HEK293 (cell line): ENCODE data around the gene STX11.
A peak's percentile ranks its signal among the peaks of the same experiment; 100 is the strongest.

Experiments used
- CTCF ChIA-PET: fragments of 350-600 bp; formaldehyde crosslinking; extraction: SDS; loops from one replicate; lab custom pipeline; 2021; ENCODE audit warnings: antibody characterized with exemption; lab: Yijun Ruan, JAX
- POLR2A ChIA-PET: fragments of 300-600 bp; formaldehyde crosslinking; extraction: SDS; loops from one replicate; lab custom pipeline; 2020; ENCODE audit warnings: antibody characterized with exemption, inconsistent platforms; lab: Yijun Ruan, JAX
- H3K27ac ChIP-seq: fragments of 200-500 bp; sonication (Bioruptor generic); 2 replicates; pipeline ENCODE4 v1.5.1; 2014; ENCODE audit warnings: low read depth, low read length, control low read depth, inconsistent platforms; ENCODE audit errors: extremely low read depth
- H3K36me3 ChIP-seq, 2 experiments: fragments of 200-500 bp in 1 of 2; sonication (Bioruptor generic) in 1 of 2; 1 replicate in 1 of 2; 2 replicates in 1 of 2; pipeline ENCODE4 v1.5.1; 2014 to 2017; ENCODE audit warnings: inconsistent platforms in 2 of 2, low read length in 2 of 2; ENCODE audit not compliant: control insufficient read depth in 2 of 2, insufficient read depth in 1 of 2
- H3K4me1 ChIP-seq: fragments of 200-500 bp; sonication (Bioruptor generic); 2 replicates; pipeline ENCODE4 v1.5.1; 2014; ENCODE audit warnings: mild to moderate bottlenecking, low read length, inconsistent platforms; ENCODE audit not compliant: control insufficient read depth, insufficient read depth
- H3K4me3 ChIP-seq: 2 replicates; pipeline ENCODE4 v1.5.1; 2011; ENCODE audit warnings: low read depth, mild to moderate bottlenecking, control low read depth, low read length, moderate library complexity
- H3K9me3 ChIP-seq: fragments of 200-500 bp; sonication (Bioruptor generic); 2 replicates; pipeline ENCODE4 v1.5.1; 2014; ENCODE audit warnings: low read depth, low read length, inconsistent platforms; ENCODE audit not compliant: control insufficient read depth, insufficient read depth
- ELK4 ChIP-seq: IDR thresholded peaks from 2 replicates; pipeline ENCODE4 v1.6.1; 2011; ENCODE audit warnings: mild to moderate bottlenecking, low read depth, low read length, borderline replicate concordance
- GLI2 ChIP-seq: fragments of 450-650 bp; formaldehyde crosslinking; IDR thresholded peaks from 2 replicates; pipeline ENCODE4; 2017; ENCODE audit warnings: missing biosample characterization, missing genetic modification characterization, low read depth, borderline replicate concordance
- GLIS2 ChIP-seq: fragments of 450-650 bp; formaldehyde crosslinking; IDR thresholded peaks from 2 replicates; pipeline ENCODE4 v1.5.1; 2016; ENCODE audit warnings: missing biosample characterization, missing genetic modification characterization
- KLF17 ChIP-seq: fragments of 450-650 bp; formaldehyde crosslinking; IDR thresholded peaks from 2 replicates; pipeline ENCODE4 v1.5.1; 2016; ENCODE audit warnings: missing biosample characterization, missing genetic modification characterization
- OSR2 ChIP-seq: fragments of 450-650 bp; formaldehyde crosslinking; IDR thresholded peaks from 2 replicates; pipeline ENCODE4 v1.5.1; 2016; ENCODE audit warnings: missing biosample characterization, missing genetic modification characterization
- PATZ1 ChIP-seq: fragments of 450-650 bp; formaldehyde crosslinking; IDR thresholded peaks from 2 replicates; pipeline ENCODE4 v1.5.1; 2016; ENCODE audit warnings: missing biosample characterization, missing genetic modification characterization
- PRDM2 ChIP-seq: fragments of 450-650 bp; formaldehyde crosslinking; IDR thresholded peaks from 2 replicates; pipeline ENCODE4 v1.5.1; 2016; ENCODE audit warnings: missing biosample characterization, missing genetic modification characterization, borderline replicate concordance
- ZBTB48 ChIP-seq: fragments of 450-650 bp; formaldehyde crosslinking; IDR thresholded peaks from 2 replicates; pipeline ENCODE4 v1.5.1; 2016; ENCODE audit warnings: missing biosample characterization, missing genetic modification characterization
- ZFHX2 ChIP-seq: fragments of 450-650 bp; formaldehyde crosslinking; conservative IDR thresholded peaks from 2 replicates; pipeline ENCODE4 v1.5.1; 2016; ENCODE audit warnings: missing biosample characterization, missing genetic modification characterization
- ZIC2 ChIP-seq: fragments of 450-650 bp; formaldehyde crosslinking; IDR thresholded peaks from 2 replicates; pipeline ENCODE4 v1.5.1; 2016; ENCODE audit warnings: missing biosample characterization, missing genetic modification characterization
- ZNF175 ChIP-seq: fragments of 450-650 bp; formaldehyde crosslinking; IDR thresholded peaks from 2 replicates; pipeline ENCODE4 v1.5.1; 2016; ENCODE audit warnings: missing biosample characterization, missing genetic modification characterization
- ZNF184 ChIP-seq: fragments of 450-650 bp; IDR thresholded peaks from 2 replicates; pipeline ENCODE4 v1.5.1; 2018; ENCODE audit warnings: missing biosample characterization, mild to moderate bottlenecking, missing genetic modification characterization
- ZNF366 ChIP-seq: fragments of 450-650 bp; formaldehyde crosslinking; conservative IDR thresholded peaks from 2 replicates; pipeline ENCODE4 v1.5.1; 2016; ENCODE audit warnings: missing biosample characterization, missing genetic modification characterization
- ZNF398 ChIP-seq: fragments of 450-650 bp; formaldehyde crosslinking; IDR thresholded peaks from 2 replicates; pipeline ENCODE4 v1.5.1; 2017; ENCODE audit warnings: missing biosample characterization, missing genetic modification characterization
- ZNF530 ChIP-seq: fragments of 450-650 bp; formaldehyde crosslinking; IDR thresholded peaks from 2 replicates; pipeline ENCODE4 v1.5.1; 2016; ENCODE audit warnings: low read depth, missing biosample characterization, missing genetic modification characterization
- ZNF585B ChIP-seq: fragments of 450-650 bp; formaldehyde crosslinking; IDR thresholded peaks from 2 replicates; pipeline ENCODE4 v1.5.1; 2016; ENCODE audit warnings: missing biosample characterization, missing genetic modification characterization
- ZNF600 ChIP-seq: fragments of 450-650 bp; formaldehyde crosslinking; IDR thresholded peaks from 2 replicates; pipeline ENCODE4 v1.5.1; 2016; ENCODE audit warnings: missing biosample characterization, missing genetic modification characterization
- ZNF692 ChIP-seq: fragments of 450-650 bp; formaldehyde crosslinking; IDR thresholded peaks from 2 replicates; pipeline ENCODE4 v1.5.1; 2016; ENCODE audit warnings: missing biosample characterization, missing genetic modification characterization
- ZNF704 ChIP-seq: fragments of 450-650 bp; formaldehyde crosslinking; IDR thresholded peaks from 2 replicates; pipeline ENCODE4 v1.5.1; 2016; ENCODE audit warnings: missing biosample characterization, missing genetic modification characterization
- ZNF768 ChIP-seq: fragments of 450-650 bp; formaldehyde crosslinking; IDR thresholded peaks from 2 replicates; pipeline ENCODE4 v1.5.1; 2018; ENCODE audit warnings: missing biosample characterization, mild to moderate bottlenecking, missing genetic modification characterization
- ZNF777 ChIP-seq: fragments of 450-650 bp; formaldehyde crosslinking; IDR thresholded peaks from 2 replicates; pipeline ENCODE4 v1.5.1; 2017; ENCODE audit warnings: missing biosample characterization, missing genetic modification characterization, borderline replicate concordance

STX11 gene

GRCh38 chr6:144149894-144150709 is at the start of gene STX11:
Gene STX11 (plus strand): TSS chr6:144150517. CDS start chr6:144186628, 36,111 bp downstream.
- peak within 1 kb of the TSS; percentile 81 for H3K4me3 ChIP-seq
- no peaks in the 10 kb centered on the region for H3K36me3 ChIP-seq
- H3K27ac ChIP-seq, result peak within 1 kb of the TSS; percentile 44; the same call in 1 of the 2 replicates
- CTCF ChIA-PET, result interaction anchor here (0.5 to 1.2 kb wide), 4 partner anchors 30 to 137 kb away, joined by 3 read pairs; no protein-coding TSS in a partner anchor
- no peaks in the 10 kb centered on the region for H3K9me3 ChIP-seq
- POLR2A ChIA-PET, result interaction anchor here (1.0 kb wide), 1 partner anchor 22 kb away, joined by 3 read pairs; no protein-coding TSS in a partner anchor
- H3K4me1 ChIP-seq, result no peaks in the 10 kb centered on the region
- TF ChIP-seq ZNF184 (tag by site-specific recombination), result peak; percentile 76; the same call in 1 of the 2 replicates
- TF ChIP-seq ZBTB48 (tag by site-specific recombination), result peak; percentile 90
- peak; percentile 87 for TF ChIP-seq ZNF600
- peak; percentile 10; the same call in 1 of the 2 replicates for TF ChIP-seq ZNF768
- peak; percentile 66 for TF ChIP-seq ZNF692 (tag by site-specific recombination)
- peak; percentile 94 for TF ChIP-seq ZFHX2 (tag by site-specific recombination)
- peak; percentile 78 for TF ChIP-seq ZNF777 (tag by site-specific recombination)
- no peak for TF ChIP-seq PRDM2
- TF ChIP-seq ZNF704, result no peak
- TF ChIP-seq OSR2 (tag by site-specific recombination), result no peak
- TF ChIP-seq GLI2 (tag by site-specific recombination), result no peak
- no peak for TF ChIP-seq ZNF530 (tag by site-specific recombination)
- no peak for TF ChIP-seq ZNF585B (tag by site-specific recombination)
- 0 out of 2 replicates have a peak, but pooled peaks have one; percentile 11 for TF ChIP-seq ZNF398 (tag by site-specific recombination)
- peak; percentile 68 for TF ChIP-seq ZIC2 (tag by site-specific recombination)
- TF ChIP-seq ELK4, result no peak
- TF ChIP-seq KLF17 (tag by site-specific recombination), result peak; percentile 82; the same call in 1 of the 2 replicates
- no peak for TF ChIP-seq ZNF175 (tag by site-specific recombination)
- TF ChIP-seq GLIS2 (tag by site-specific recombination), result peak; percentile 91
- peak; percentile 85 for TF ChIP-seq PATZ1
- no peak for TF ChIP-seq ZNF366 (tag by site-specific recombination)
